Raji (cell line): ENCODE data around the gene TXNRD3.

Experiments used
- POLR2A ChIP-seq: IDR thresholded peaks from 2 replicates; pipeline ENCODE4 v1.6.1; 2011; ENCODE audit warnings: low read depth, low read length, control low read depth; ENCODE audit not compliant: insufficient read depth

TXNRD3 gene

GRCh38 chr3:126557415-126557745 lies 97.5 kb downstream of the TXNRD3 start:
- TF ChIP-seq POLR2A = no peak
